Ishikawa (cell line): ENCODE data around the gene MFAP5.

ENCODE experiments used
- CEBPB ChIP-seq: IDR thresholded peaks from 2 replicates; pipeline ENCODE4 v1.6.1; 2012
- CREB1 ChIP-seq: IDR thresholded peaks from 2 replicates; pipeline ENCODE4 v1.6.1; 2012; ENCODE audit warnings: low read depth
- EGR1 ChIP-seq: IDR thresholded peaks from 2 replicates; pipeline ENCODE4 v1.6.1; 2012
- EP300 ChIP-seq: IDR thresholded peaks from 2 replicates; pipeline ENCODE4 v1.6.1; 2012; ENCODE audit warnings: borderline replicate concordance
- FOXM1 ChIP-seq: IDR thresholded peaks from 2 replicates; pipeline ENCODE4 v1.6.1; 2012; ENCODE audit warnings: low read depth, borderline replicate concordance
- MAX ChIP-seq: IDR thresholded peaks from 2 replicates; pipeline ENCODE4 v1.6.1; 2012
- NFIC ChIP-seq: IDR thresholded peaks from 2 replicates; pipeline ENCODE4 v1.6.1; 2012
- RAD21 ChIP-seq: IDR thresholded peaks from 2 replicates; pipeline ENCODE4 v1.6.1; 2012; ENCODE audit warnings: low read depth
- REST ChIP-seq: IDR thresholded peaks from 2 replicates; pipeline ENCODE4 v1.6.1; 2012; ENCODE audit warnings: low read depth, mild to moderate bottlenecking
- TAF1 ChIP-seq: IDR thresholded peaks from 2 replicates; pipeline ENCODE4 v1.6.1; 2012; ENCODE audit warnings: low read depth, mild to moderate bottlenecking
- TCF12 ChIP-seq: IDR thresholded peaks from 2 replicates; pipeline ENCODE4 v1.6.1; 2012; ENCODE audit warnings: low read depth
- TEAD4 ChIP-seq: IDR thresholded peaks from 2 replicates; pipeline ENCODE4 v1.6.1; 2012
- USF1 ChIP-seq: IDR thresholded peaks from 2 replicates; pipeline ENCODE4 v1.6.1; 2012
- YY1 ChIP-seq: IDR thresholded peaks from 2 replicates; pipeline ENCODE4 v1.6.1; 2012; ENCODE audit warnings: low read depth
- ZBTB7A ChIP-seq: IDR thresholded peaks from 2 replicates; pipeline ENCODE4 v1.6.1; 2012; ENCODE audit warnings: low read depth

Gene MFAP5

GRCh38 chr12:8665759-8666158 is 3.1 kb upstream of the MFAP5 start:
- no peak for TF ChIP-seq RAD21
- TF ChIP-seq EP300 = no peak
- no peak for TF ChIP-seq FOXM1
- no peak for TF ChIP-seq EGR1
- TF ChIP-seq REST = no peak
- no peak for TF ChIP-seq NFIC
- TF ChIP-seq ZBTB7A = no peak
- TF ChIP-seq USF1 = no peak
- TF ChIP-seq CREB1 = no peak
- no peak for TF ChIP-seq TCF12
- TF ChIP-seq YY1 = no peak

GRCh38 chr12:8664228-8664913 is 1.7 kb upstream of the MFAP5 start:
- TF ChIP-seq TAF1 (no peak), TCF12 (no peak), MAX (no peak), ZBTB7A (no peak), TEAD4 (no peak), YY1 (no peak), USF1 (no peak), REST (no peak), FOXM1 (no peak), EP300 (no peak), CEBPB (no peak), CREB1 (no peak), RAD21 (no peak), NFIC (no peak), EGR1 (no peak)

GRCh38 chr12:8661751-8662150 is 875 bp downstream of the MFAP5 start:
- TF ChIP-seq FOXM1 (no peak), RAD21 (no peak), ZBTB7A (no peak), CREB1 (no peak), USF1 (no peak), MAX (no peak), NFIC (no peak), CEBPB (no peak), TCF12 (no peak), EGR1 (no peak), REST (no peak), YY1 (no peak), TEAD4 (no peak), TAF1 (no peak), EP300 (no peak)

GRCh38 chr12:8661016-8661415 is 1.6 kb downstream of the MFAP5 start:
- TF ChIP-seq RAD21 (no peak), ZBTB7A (no peak), CEBPB (no peak), TEAD4 (no peak), USF1 (no peak)
